Suprapubic skin (tissue), 4 donors: Measurements from ENCODE around the gene HOXC9.

Source experiments
- EP300 ChIP-seq: sonication (generic); formaldehyde crosslinking; IDR thresholded peaks from one replicate; pipeline ENCODE4 v1.6.1; 2017; ENCODE audit warnings: antibody characterized with exemption
- POLR2AphosphoS5 ChIP-seq, 3 donors: sonication (generic); formaldehyde crosslinking; IDR thresholded peaks; one replicate each; pipeline ENCODE4 v1.6.1; 2017; ENCODE audit warnings: antibody characterized with exemption in 3 of 3
- TF ChIP-seq, protein P1 (sequence below), 2 donors: fragments of 200-600 bp in 1 of 2; fragments of 450-650 bp in 1 of 2; sonication (generic) in 1 of 2; IDR thresholded peaks; one replicate each; pipeline ENCODE4 v1.5.1; 2016 to 2019; ENCODE audit warnings: antibody characterized with exemption in 2 of 2, mild to moderate bottlenecking in 1 of 2, moderate library complexity in 1 of 2

DNA sequence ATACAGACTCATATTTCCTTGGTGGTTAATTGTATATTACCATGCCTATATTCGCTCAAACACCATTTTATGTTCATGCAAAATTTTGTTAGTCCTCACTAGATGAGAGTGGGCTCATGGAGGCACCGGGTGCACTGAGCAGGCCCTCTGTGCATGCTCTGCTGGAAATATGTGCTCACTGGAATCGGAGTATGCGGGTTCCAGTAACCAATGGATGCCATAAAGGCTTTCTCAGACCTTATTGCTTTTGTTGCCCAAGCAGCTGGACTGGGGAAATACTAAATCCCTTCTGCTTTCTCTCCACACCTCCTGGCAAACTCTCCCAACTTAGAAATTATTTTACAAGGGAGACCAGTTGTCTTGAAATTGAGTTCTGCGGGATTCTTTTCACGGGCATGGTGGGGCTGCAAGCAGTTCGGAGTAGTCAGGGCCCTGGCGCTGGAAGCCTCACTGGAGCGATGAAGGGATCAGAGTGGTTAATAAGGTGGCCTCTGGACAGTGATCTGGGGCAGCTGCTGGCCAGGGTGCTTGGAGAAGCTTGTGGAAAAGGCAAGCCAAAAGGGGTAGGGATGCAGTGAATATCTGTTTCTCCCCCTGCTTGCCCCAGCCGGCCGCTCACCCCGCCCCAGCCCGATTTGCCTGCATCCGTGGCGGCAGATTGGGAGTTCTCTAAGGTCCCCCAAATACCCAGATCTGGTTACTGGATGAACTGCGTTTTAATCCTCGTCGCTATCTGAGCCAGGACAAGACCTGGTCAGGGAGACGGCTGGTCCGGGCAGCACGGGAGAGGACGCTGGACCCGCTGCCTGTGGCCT lies 20.8 kb downstream of the HOXC9 start:
- TF ChIP-seq, protein P1, sequence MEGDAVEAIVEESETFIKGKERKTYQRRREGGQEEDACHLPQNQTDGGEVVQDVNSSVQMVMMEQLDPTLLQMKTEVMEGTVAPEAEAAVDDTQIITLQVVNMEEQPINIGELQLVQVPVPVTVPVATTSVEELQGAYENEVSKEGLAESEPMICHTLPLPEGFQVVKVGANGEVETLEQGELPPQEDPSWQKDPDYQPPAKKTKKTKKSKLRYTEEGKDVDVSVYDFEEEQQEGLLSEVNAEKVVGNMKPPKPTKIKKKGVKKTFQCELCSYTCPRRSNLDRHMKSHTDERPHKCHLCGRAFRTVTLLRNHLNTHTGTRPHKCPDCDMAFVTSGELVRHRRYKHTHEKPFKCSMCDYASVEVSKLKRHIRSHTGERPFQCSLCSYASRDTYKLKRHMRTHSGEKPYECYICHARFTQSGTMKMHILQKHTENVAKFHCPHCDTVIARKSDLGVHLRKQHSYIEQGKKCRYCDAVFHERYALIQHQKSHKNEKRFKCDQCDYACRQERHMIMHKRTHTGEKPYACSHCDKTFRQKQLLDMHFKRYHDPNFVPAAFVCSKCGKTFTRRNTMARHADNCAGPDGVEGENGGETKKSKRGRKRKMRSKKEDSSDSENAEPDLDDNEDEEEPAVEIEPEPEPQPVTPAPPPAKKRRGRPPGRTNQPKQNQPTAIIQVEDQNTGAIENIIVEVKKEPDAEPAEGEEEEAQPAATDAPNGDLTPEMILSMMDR (IDR thresholded peaks at IDR 0.05), result no peak
- TF ChIP-seq POLR2AphosphoS5 (IDR thresholded peaks at IDR 0.05) (no peak), EP300 (no peak)
